GM19452 (cell line): ENCODE data around the gene RALGPS1.

Experiments used
- ATAC-seq: cut with Tn5 transposase; IDR thresholded peaks from one replicate; pipeline ENCODE4 v1.9.1; 2021; ENCODE audit not compliant: unreplicated experiment

The RALGPS1 gene

DNA sequence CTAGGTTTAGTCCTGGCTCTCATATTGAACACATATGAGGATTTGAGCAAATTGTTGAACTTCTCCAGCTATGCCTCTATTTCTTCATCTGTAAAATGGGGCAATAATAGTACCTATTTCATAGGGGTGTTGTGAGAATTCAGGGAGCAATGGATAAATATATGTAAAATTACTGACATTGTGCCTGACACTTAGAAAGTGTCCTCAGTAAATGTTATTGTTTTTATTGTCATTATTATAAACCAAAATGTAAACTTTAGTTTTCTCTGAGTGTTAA, 106.2 kb downstream of the RALGPS1 start:
- ATAC-seq = no peak

DNA sequence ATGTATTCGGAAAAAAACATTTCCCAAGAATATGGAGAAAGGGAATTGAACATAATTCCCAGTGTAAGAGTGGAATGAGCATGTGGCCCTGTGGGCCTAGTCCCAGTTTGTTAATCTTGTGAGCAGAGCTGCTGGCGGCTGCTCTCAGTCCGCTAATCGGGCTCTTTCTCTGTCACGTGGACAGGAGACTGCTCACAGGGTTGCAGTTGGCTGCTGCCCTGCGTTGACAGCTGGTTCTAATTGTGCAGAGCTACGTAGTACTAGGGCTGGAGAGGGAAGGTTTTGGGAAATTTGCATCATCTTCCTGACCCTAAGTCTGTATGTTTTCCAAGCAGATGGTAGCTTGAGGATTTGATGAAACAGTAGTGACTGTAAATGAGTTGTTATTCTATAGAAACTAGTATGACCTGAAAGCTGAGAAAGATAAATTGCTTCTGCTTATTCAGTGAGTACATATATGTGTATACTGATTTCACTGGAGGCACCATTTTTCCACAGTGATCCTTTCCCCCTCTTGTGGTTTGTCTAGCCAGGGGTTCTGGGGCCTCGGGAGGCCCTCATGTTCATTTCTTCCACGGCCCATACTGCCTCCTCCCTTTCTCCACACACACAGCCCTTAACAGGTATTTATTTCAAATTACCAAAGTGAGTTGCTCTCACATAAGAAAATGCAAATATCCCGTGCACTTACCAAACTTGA, 107.2 kb downstream of the RALGPS1 start:
- no peak for ATAC-seq

DNA sequence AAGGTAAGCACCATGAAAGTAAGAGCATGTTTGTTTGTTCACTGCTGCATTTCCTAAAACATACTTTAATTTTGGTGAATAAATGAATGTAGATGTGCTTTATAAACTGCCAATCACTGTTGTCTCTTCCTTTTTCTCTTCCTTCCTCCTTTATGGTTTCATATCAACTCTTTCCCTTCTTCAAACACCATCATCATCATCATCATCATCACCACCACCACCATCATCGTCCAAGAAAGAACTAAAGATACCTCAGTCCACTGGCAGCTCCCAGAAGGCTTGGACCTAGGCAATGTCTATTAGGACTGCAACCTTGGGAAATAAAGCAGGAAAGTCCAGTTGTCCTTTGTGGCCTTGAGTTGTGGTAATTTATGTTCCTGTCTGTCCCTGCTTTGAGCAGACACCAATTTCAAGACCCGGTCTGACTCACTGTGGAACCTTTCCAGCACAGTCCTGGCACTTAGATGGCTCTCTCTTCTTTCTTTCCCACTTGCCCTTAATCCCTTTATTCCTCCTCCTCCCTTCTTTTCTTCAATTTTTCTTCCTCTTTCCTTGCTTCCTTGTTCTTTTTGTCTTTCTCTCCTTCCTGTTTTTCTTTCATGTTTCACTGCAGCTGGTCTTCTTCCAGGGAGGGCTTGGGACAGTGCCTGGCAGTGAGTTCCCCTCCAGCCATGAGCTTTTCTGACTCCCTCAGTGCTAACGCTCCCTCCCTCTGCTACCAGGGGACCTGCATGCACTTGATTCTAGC, 108.5 kb downstream of the RALGPS1 start:
- ATAC-seq = no peak

DNA sequence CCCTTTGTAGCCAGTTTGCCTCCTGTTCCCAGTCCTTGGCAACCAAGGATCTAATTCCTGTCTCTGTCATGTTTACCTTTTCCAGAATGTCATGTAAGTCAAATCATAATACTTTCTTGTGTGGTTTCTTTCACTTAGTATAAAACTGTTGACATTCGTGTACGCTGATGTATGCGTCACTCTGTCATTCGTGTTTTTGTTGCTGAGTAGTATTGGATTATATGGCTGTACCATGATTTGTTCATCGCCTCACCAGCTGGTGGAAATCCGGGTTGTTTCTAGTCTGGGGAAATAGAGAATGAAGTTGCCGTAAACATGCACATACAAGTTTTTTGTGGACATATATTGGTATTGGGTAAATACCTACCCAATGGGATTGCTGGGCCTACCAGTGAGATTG, 110.5 kb downstream of the RALGPS1 start:
- no peak for ATAC-seq

DNA sequence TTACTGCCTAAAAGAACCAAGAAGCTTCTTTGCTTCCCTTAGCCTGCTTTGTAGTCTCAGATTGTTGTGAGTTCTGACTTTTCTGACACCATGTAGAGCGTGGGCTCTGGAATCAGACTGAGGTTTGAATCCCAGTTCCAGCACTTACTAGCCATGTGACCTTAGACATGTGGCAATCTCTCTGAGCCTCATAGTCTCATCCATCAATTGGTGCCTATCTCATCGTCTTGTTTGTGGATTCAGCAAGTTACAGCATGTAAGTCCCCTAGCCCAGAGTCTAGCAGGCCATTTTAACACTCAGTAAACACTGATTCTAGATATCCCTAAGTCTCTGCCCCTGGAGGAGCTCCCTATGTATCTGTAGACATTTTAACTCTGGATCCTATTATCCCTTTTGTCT, 113.1 kb downstream of the RALGPS1 start:
- no peak for ATAC-seq

DNA sequence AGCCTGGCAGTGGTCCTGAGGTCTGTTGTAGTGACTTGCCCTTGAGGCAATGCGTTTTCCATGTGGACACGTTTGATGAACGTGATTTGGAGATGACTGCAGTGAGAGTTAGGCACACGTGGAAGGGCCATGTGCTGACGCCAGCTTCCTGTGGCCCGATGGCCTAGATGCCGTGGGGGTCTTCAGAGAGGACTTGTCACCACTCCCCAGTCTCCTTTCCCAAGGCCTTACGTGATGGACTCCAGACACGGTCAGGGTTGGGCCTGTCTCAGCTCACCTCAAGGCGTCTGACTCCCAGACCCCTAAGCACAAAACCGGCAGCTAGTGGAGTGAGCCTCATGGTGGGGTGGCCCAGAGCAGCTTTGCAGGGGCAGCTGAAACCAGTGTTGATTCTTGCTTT, 115.0 kb downstream of the RALGPS1 start:
- ATAC-seq = no peak

DNA sequence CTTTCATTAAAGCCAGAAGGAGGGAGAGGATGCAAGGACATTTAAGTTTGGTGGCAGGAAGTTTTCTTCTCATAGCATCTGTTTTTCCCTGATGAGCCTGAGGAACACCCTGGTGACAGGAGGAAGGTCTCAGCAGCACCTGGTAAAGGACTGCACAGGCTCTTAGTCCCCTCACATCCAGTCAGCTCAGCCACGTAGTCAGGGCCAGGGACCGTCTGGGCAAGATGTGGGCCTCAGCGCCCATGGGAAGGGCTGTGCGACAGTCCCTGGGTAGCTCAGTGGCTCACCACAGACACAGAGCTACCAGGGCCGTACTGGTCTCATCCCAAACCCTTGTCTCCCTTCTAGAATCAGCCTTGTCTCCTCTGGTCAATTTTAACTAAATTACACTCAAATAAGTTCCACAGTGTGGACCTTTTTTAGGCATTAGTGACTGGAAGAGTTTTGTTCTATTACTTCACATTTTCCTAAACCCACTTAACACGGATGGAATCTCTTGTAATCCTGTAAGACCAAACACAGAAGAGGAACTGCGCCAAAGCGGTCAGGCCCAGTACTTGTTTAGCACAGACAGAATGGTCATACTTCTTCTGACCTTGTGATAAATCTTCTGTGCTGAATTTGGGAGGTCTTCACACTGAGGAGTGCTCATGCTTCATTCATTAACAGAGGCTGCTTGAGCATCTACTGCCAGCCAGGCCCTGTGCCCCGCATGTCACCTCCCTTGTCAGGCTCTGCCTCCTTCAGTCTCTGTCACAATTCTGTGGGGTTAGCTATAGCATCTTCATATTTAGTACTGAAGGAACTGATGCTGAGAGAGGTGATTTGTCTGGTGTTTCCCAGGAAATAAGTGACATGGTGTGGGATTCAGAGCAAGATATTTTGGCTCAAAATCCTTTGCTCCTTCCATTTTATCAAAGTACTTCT, 116.5 kb downstream of the RALGPS1 start:
- no peak for ATAC-seq

DNA sequence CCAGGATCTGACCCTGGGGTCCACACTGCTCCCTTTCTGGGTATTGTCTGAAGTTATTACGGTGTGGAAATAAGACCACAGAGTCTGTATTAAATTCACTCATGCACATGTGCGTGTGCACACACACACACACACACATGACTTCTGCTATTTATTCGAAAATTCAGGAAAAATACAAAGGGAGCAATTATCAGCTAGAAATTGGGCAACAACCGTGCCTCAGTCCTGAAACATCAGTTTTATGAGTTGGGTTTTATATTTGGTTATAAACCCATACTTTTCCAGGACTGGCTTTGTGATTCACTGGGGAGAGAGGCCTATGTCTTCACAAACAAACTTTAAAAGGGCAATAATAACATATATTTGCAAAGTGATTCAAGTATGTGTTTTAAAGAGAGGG, 117.7 kb downstream of the RALGPS1 start:
- ATAC-seq = no peak

DNA sequence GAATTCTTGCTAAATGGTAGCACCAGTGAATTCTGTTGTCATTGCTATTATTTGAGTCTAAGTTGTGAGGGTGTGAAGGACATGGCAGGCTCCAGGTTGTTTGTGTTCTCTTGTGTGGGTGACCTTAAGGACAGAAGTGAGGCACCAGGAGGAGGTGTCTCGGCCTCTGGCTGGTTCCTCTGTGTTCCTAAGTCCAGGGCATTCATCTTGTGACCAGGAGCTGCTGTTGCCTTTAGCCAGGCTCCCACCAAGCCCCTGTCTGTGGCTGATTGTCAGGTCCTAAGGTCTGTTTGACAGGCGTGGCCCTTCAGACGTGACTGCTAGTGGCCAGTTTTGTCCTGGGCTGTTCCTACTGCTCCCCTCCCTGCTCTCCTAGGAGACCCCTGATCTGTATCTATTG, 118.5 kb downstream of the RALGPS1 start:
- ATAC-seq = no peak

DNA sequence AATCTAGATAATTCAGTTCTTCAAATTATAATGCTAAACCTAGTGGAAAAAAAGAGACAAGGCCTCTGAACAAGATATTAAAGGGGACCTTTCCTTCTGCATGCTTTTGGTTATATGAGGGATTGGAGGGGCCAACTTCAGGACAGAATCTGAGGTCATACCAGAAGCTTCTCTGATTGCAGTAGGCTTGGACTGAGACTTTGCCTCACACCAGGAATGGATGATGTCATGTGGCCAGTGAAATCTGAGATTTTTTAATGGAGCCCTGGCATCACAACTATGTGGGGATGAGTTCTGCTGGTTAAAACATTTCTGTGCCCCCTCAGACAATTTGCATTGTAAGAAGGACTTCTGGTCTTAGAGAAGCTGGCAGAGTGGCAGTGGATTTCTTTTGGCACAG, 119.2 kb downstream of the RALGPS1 start:
- no peak for ATAC-seq

DNA sequence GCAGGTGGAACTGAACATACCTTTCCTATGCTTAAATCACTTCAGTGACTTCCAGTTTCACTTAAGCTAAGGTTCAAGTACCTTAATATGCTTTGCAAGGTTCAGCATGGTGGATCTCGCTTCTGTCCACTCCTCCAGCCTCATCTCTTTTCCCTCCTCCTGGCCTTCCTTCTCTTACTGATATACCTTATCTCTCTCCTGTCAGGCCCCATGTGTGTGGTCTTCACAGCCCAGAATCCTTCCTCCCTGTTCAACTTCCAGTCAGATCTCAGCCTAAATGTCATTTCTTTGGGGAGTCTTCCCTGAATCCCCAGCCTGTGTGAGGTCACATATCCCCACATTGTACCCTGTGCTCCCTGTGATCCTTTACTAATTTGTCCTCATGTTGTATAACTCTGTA, 120.1 kb downstream of the RALGPS1 start:
- ATAC-seq = no peak

DNA sequence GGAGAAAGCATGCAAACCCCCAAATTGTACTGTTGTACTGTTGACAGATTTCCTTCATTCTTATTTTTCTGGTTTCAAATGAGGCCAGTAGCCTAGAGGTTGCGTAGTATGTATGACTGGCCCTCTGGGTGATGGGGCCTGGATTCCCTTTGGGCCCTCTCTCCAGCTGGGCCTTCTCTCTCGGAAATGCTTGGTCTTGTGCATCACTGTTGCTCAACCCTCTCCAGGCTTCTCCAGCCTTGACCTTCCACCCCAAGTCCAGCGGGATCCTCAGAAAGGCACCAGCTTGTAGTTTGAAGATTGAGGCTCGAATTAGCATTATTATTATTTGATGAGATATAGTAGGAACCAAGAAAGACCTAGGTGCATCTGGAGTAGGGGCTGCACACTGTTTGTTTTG, 120.8 kb downstream of the RALGPS1 start:
- no peak for ATAC-seq

DNA sequence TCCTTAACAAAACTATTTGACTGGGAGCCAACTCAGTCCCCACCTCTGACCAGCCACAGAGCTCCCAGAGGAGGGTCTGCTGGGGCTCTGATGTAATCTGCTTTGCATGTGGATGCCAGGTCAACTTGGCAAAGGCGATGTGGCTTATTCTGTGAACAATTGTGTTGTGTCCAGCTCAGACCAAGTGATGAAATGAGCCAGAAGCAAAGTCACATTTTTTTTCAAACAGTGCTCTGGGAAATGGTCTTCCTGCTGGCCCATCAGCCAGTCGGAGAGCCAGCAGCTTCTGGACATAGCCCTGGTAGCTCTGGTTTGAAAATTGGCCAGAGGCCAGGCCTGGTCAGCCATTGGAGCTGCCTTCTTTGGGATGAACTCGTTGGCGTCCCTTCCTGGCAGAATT, 121.4 kb downstream of the RALGPS1 start:
- no peak for ATAC-seq

DNA sequence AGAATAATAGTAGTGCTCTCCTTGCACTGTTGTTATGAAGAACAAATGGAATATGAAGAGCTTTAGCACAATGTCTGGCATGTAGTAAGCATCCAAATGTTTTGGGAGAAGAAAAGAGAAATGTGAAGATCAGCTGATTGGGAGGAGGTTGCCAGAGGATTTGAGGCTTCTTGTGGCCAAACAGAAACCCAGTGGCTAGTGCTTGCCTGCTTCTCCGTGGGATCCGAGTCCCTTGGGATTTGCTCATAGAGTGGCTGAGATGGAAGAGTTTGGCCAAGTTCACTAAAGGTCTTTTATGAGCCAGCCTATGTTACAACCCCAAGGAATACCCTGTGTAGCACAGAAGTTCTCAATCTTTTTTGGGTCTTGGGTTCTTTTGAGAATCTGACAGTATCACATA, 121.9 kb downstream of the RALGPS1 start:
- ATAC-seq = no peak

DNA sequence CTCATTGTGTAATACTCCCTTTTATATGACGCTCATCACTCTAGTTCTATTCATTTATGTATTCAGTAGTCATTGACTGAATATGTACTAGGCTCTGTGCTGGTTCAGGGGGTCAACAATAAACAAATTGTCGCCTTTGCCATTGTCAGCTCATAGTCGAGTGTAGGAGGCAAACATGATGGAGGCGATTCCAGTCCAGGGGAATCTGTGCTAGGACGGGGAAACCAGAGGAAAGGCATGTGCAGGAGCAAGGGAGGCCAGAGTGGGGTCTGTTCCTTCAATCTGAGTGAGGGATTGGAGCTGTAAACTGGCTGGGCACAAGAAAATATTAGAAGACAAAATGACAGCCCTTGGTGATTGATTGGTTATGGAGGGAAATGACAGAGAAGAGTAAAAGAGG, 123.9 kb downstream of the RALGPS1 start:
- no peak for ATAC-seq

DNA sequence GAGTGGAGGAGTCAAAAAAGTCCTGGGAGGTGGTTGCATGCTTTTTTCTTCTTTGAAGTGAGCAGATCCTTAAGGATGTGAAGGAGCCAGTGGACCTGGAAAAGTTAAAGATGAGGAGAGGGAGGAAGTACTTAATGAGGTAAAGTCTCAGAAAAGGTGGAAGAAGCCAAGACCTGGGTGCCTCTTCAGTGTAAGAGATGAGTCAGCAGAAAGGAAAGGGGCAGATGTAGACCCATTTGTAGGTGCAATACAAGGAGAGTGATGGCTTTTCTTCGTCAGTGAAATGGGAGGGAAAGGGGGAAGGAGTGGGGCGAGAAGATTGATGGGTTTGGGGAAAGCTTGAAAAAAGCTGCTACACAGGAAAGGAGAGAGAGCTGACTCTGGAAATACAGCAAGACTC, 124.9 kb downstream of the RALGPS1 start:
- ATAC-seq = no peak

DNA sequence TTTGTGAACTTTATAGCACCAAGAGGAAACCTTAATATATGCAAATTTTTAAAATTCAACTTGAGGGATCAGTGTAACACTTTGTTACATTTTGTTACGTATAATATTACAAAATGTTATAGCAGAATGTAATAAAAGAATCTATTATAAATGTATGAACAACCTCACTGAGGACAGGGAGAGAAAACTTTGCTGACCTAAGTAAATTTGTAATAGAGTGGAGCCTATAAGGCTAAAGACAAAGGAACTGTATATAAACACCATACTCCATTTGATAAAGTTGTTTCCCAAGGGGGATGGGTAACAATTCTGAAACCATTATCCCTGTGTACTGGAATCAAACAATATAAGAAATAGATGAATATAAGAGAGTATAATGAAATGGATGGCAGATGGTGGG, 130.6 kb downstream of the RALGPS1 start:
- no peak for ATAC-seq

DNA sequence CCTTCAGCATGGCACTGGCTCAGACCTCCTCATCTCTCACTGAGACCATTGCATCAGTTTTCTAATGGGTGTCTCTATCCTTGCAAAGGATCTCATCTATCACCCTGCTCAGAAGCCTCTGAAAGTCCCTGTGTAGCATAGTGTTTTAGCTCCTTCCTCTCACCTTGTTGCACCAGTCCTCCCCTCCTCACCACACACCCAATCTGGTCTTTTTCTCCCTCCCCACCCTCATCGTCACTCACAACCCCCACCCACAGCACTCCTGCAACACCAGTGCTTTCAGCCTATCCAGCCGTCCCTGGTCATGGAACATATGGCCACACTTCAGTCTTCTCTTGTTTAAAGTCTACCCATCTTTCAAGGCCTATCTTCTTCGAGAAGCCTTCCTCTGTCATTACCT, 133.4 kb downstream of the RALGPS1 start:
- ATAC-seq = no peak

DNA sequence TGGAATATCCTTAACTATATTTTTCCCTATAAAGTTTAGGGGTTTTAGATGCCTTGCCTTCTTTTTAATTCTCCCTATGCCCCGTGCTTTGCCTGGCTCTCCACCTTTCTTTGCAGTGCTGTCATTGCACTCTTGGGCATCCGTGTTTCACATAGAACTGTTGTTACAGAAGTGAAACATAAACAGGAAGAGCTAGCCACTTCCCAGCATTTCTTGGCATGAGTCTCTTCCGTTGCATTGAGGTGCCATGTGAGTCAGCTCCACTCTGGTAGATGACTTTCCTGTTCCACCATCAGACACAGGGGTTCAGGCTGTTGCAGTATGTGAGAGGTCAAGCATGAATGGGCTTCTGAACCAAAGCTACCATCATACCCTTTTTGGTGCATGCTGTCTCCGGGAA, 134.5 kb downstream of the RALGPS1 start:
- no peak for ATAC-seq

DNA sequence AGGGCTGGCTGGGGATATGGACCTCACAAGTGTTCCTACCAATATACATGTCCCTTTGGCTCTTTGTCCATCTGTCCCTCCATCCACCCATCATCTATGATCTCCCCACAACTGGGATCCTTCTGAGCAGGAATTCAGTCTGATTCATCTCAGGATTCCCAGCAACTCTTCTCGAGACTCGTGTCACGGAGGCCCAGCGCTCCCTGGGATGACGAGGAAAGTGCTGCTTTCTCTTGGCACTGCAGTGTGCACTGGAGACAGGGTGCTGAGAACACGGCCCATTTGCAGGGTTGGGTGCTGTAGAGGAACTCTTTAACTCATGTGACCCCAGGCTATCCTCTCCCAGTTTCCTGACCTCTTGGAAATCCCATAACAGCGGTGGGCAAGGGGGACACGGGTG, 135.0 kb downstream of the RALGPS1 start:
- ATAC-seq = no peak

DNA sequence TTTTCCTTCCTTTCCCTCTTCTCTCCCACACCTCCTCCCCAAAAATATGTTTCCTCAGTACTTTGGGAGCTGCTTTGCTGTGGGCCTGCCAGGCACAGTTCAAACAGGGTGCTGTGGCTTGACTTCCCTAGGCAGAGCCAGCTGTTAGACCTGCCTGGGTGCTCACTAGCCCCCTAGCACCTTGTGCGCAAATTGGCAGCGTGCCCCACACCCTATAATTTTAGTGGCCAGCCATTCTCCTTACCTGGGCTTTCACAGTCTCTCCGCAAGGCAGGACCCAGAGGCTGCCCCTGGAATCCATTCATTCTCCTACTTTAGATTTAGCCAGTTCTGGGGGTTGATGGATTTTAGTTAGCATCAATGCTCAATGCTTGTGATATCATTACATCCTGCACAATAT, 135.6 kb downstream of the RALGPS1 start:
- no peak for ATAC-seq

DNA sequence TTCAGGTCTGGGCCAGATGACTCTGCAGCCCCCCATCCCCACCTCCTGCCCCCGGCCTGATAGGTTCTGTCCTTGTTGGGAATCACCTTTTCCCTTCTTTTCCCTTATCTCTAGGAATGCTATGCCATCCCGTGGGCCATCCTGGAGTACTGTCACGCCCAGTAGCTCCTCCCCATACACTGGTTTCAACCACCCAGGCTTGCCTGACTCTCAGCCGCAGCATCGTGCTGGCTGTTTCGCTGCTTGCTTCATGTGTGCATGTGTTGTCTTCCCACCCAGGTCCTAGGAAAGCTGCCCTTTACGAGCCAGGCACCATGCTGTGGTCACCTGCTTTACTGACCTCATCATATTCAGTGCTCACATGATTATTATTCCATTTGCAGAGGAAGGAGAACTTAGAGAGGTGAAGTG, 136.0 kb downstream of the RALGPS1 start:
- ATAC-seq = no peak
